Stomach smooth muscle (tissue), 2 donors: ENCODE results near the gene ROBO1.

Source experiments
- H3K27ac ChIP-seq: one replicate; pipeline ENCODE4 v1.7.0; 2013; ENCODE audit warnings: mild to moderate bottlenecking, low read length, inconsistent platforms
- H3K27me3 ChIP-seq, 2 donors: one replicate each; pipeline ENCODE4 v1.7.0; 2013; ENCODE audit warnings: low read length in 2 of 2; ENCODE audit not compliant: insufficient read depth in 2 of 2, control insufficient read depth in 1 of 2
- H3K36me3 ChIP-seq, 2 donors: one replicate each; pipeline ENCODE4 v1.7.0; 2013; ENCODE audit warnings: low read length in 2 of 2; ENCODE audit not compliant: control insufficient read depth in 2 of 2, insufficient read depth in 2 of 2
- H3K4me1 ChIP-seq: one replicate; pipeline ENCODE4 v1.7.0; 2013; ENCODE audit warnings: low read length; ENCODE audit not compliant: control insufficient read depth, insufficient read depth
- H3K4me3 ChIP-seq, 2 donors: one replicate each; pipeline ENCODE4 v1.7.0; 2013; ENCODE audit warnings: low read length in 2 of 2
- H3K9ac ChIP-seq, 2 donors: one replicate each; pipeline ENCODE4 v1.7.0; 2013; ENCODE audit warnings: low read length in 2 of 2, mild to moderate bottlenecking in 1 of 2
- H3K9me3 ChIP-seq, 2 donors: one replicate each; pipeline ENCODE4 v1.7.0; 2013; ENCODE audit warnings: low read length in 2 of 2; ENCODE audit not compliant: control insufficient read depth in 2 of 2
- donor health status: healthy.
- donor health status: Pancreatic carcinoma.

The ROBO1 gene

GRCh38 chr3:78839693-78840092, 928.1 kb downstream of the ROBO1 start:
- Histone ChIP-seq H3K27ac (no peak overlapping the region), H3K9me3 (no peaks in the 10 kb centered on the region), H3K4me1 (no peaks in the 10 kb centered on the region), H3K36me3 (no peaks in the 10 kb centered on the region), H3K9ac (no peak overlapping the region), H3K27me3 (no peaks in the 10 kb centered on the region), H3K4me3 (no peak overlapping the region)

DNA sequence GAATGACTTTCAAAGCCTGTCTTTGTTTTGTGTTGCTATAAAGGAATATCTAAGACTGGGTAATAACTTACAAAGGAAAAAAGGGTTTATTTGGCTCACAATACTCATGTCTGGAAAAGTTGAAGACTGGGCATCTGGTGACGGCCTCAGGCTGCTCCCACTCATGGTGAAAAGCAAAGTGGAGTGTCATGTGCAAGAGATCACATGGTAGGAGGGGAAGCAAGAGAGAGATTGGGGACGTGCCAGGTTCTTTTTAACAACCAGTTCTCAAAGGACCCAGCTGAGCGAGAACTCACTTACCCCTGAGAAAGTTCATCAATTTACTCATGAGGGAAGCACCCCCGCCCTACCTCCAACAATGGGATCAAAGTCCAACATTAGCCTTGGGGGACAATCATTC, 929.4 kb downstream of the ROBO1 start:
- Histone ChIP-seq H3K9ac (no peak overlapping the region), H3K4me3 (no peak overlapping the region), H3K4me1 (no peaks in the 10 kb centered on the region), H3K27me3 (no peaks in the 10 kb centered on the region), H3K9me3 (no peaks in the 10 kb centered on the region), H3K27ac (no peak overlapping the region), H3K36me3 (no peaks in the 10 kb centered on the region)

GRCh38 chr3:78834910-78835309, 932.9 kb downstream of the ROBO1 start:
- no peaks in the 10 kb centered on the region for H3K4me1 ChIP-seq
- H3K9me3 ChIP-seq: no peaks in the 10 kb centered on the region
- no peak overlapping the region for H3K27ac ChIP-seq

DNA sequence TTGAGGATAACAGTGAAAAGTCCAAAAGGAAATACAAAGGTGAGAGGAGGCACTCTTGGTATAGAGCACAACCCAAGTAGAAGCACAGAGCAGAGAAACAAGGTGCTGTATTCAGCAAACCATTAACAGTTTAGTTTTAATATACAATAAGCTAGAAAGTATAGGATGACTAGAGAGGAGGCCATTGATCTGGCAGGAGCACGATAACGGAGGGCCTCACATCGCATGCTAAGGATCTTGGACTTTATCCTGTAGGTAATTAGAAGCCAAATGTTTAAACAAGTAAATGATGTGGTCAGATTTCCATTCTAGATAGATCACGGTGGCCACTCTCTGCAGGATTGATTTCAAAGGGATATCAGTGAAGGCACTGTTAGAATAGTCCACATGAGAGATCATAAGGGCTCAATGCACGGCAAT, 935.0 kb downstream of the ROBO1 start:
- H3K36me3 ChIP-seq: no peaks in the 10 kb centered on the region
- no peak overlapping the region for H3K9ac ChIP-seq
- no peak overlapping the region for H3K4me3 ChIP-seq
- no peaks in the 10 kb centered on the region for H3K9me3 ChIP-seq
- no peaks in the 10 kb centered on the region for H3K27me3 ChIP-seq
- no peaks in the 10 kb centered on the region for H3K4me1 ChIP-seq
- no peak overlapping the region for H3K27ac ChIP-seq

More at GRCh38 chr3:78834910-78835309, 932.9 kb downstream of the ROBO1 start:
- Histone ChIP-seq H3K27me3 (no peaks in the 10 kb centered on the region), H3K4me3 (no peak overlapping the region), H3K9ac (no peak overlapping the region), H3K36me3 (no peaks in the 10 kb centered on the region)

DNA sequence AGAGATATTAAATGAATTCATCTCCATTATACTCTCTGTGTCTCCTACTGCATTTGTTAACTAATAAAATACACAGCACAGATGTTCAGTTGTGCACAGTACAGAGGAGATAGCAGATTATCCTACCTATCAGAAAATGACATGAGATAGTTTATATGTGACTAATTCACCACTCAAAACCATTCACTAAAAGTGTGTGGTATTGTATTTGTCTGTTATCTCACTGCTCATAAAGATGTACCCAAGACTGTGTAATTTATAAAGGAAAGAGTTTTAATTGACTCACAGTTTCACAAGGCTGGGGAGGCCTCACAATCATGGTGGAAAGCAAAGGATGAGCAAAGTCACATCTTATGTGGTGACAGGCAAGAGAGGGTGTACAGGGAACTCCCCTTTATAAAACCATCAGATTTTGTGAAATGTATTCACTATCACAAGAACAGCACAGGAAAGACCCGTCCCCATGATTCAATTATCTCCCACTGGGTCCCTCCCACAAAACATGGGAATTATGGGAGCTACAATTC, 936.3 kb downstream of the ROBO1 start:
- Histone ChIP-seq H3K4me3 (no peak overlapping the region), H3K4me1 (no peaks in the 10 kb centered on the region), H3K27ac (no peak overlapping the region), H3K9me3 (no peaks in the 10 kb centered on the region), H3K36me3 (no peaks in the 10 kb centered on the region), H3K9ac (no peak overlapping the region), H3K27me3 (no peaks in the 10 kb centered on the region)

GRCh38 chr3:78830470-78830869, 937.3 kb downstream of the ROBO1 start:
- H3K4me3 ChIP-seq: no peak overlapping the region
- H3K27me3 ChIP-seq: no peaks in the 10 kb centered on the region
- H3K27ac ChIP-seq: no peak overlapping the region
- no peaks in the 10 kb centered on the region for H3K9me3 ChIP-seq
- H3K9ac ChIP-seq: no peak overlapping the region
- H3K4me1 ChIP-seq: no peaks in the 10 kb centered on the region
- H3K36me3 ChIP-seq: no peaks in the 10 kb centered on the region

DNA sequence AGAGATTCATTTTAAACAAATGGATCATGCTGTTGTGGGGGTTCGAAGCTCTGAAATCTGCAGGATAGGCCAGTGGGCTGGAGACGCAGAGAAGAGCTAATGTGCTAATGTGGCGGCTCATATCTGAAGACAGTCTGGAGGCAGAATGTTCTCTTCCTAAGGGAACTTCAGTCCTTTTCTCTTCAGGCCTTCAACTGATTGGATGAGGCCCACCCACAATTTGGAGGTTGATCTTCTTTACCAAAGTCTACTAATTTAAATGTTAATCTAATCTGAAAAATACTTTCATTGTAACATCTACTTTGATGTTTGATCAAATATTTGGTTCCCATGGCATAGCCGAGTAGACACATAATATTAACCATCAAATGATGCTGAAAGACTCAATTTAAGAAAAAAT, 940.2 kb downstream of the ROBO1 start:
- H3K9me3 ChIP-seq: no peaks in the 10 kb centered on the region
- H3K27me3 ChIP-seq: no peaks in the 10 kb centered on the region
- H3K4me1 ChIP-seq: no peaks in the 10 kb centered on the region
- H3K4me3 ChIP-seq: no peak overlapping the region
- H3K36me3 ChIP-seq: no peaks in the 10 kb centered on the region
- no peak overlapping the region for H3K9ac ChIP-seq
- no peak overlapping the region for H3K27ac ChIP-seq

GRCh38 chr3:78825858-78826215, 942.0 kb downstream of the ROBO1 start:
- Histone ChIP-seq H3K27ac (no peak overlapping the region), H3K36me3 (no peaks in the 10 kb centered on the region), H3K4me1 (no peaks in the 10 kb centered on the region), H3K9me3 (no peaks in the 10 kb centered on the region), H3K27me3 (no peaks in the 10 kb centered on the region), H3K9ac (no peak overlapping the region), H3K4me3 (no peak overlapping the region)

DNA sequence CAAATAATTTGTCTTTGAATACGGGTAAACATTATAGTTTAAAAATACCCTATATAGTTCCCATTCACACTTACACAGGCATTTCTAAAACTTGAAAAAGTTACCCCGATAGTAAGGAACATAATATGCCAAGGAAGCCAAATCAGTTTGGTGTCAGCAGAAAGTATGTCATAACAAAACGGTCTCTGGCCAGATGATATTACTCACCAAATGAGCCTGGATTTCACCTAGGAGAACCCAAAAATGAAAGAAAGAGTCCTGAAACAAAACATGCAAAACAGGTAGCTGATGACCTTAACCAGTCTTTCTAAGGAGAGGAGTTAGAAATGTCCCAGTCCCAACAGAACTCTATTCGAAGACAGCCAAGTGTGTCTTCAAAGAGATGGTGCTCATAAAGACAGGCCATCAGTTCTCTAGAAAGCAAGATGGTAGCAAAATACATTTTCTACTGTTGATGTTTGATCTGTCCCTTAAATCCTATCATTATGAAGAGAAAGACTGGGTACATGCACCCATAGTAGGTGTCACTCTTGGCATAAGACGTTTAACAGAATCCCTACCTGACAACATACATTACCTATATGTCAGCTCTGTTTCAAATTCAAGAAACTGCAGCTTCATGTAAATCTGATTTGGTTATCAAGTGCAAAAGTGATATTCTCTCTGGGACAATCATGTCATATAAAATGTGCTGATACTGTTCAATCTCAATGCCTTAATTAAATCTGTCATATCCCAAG, 942.5 kb downstream of the ROBO1 start:
- Histone ChIP-seq H3K4me1 (no peaks in the 10 kb centered on the region), H3K9ac (no peak overlapping the region), H3K27me3 (no peaks in the 10 kb centered on the region), H3K36me3 (no peaks in the 10 kb centered on the region), H3K9me3 (no peaks in the 10 kb centered on the region), H3K4me3 (no peak overlapping the region), H3K27ac (no peak overlapping the region)

DNA sequence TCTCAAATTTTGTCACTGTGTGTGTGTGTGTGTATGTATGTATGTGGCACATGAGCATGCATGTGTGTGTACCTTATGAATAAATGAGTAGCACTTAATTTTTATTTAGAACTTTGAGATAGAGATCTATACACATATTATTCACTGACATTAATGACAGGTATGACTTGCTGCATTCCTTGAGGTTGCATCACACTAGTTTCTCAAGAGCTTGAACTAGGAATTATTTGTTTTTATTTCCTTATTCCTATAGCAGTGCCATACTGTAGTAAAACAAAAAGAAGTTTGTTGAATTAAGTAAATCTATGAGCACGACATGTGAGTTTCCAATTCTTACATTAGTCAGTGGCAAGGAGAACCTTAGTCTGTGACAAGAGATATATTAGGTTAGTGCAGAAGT, 943.9 kb downstream of the ROBO1 start:
- Histone ChIP-seq H3K36me3 (no peaks in the 10 kb centered on the region), H3K27me3 (no peaks in the 10 kb centered on the region), H3K4me3 (no peak overlapping the region), H3K27ac (no peak overlapping the region), H3K9ac (no peak overlapping the region), H3K4me1 (no peaks in the 10 kb centered on the region), H3K9me3 (no peaks in the 10 kb centered on the region)

DNA sequence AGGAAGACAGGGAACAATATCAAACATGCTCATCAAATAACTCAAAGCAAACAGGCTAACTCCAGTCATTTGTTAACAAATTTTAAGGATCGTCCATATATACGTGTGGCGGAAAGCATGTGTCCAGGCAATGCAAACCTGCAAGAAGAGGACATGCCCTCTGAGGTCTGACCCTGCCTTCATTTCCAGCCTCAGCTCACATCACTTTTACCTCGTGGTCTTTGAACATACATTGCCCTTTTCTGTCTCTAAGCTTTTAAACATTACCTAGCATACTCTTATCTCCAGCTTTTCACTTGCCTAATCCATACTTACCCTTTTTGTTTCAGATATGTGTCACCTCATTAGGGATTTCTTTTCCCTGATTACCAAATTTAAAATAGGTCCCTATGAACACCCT, 944.4 kb downstream of the ROBO1 start:
- Histone ChIP-seq H3K4me1 (no peaks in the 10 kb centered on the region), H3K9ac (no peak overlapping the region), H3K4me3 (no peak overlapping the region), H3K27me3 (no peaks in the 10 kb centered on the region), H3K36me3 (no peaks in the 10 kb centered on the region), H3K9me3 (no peaks in the 10 kb centered on the region), H3K27ac (no peak overlapping the region)
